ENCODE data around the gene NCAPG. TPM values are rescaled to one million over a fixed set of nuclear protein-coding genes. Genes with fewer than 3 reads are reported as not detected.

The NCAPG gene
- total and polyA plus RNA-seq, 2 donors from 2014 or later, result 0.19 to 0.91 TPM

- TF ChIP-seq CTCF (IDR thresholded peaks at IDR 0.05; ENCODE audit: borderline replicate concordance, extremely low read depth, insufficient read depth), result no peak
- no peak overlapping the region for H3K27ac ChIP-seq (ENCODE audit: low read depth in 2 of 2, low read length in 2 of 2)
- H3K27me3 ChIP-seq (ENCODE audit: control insufficient read depth, insufficient read depth, low read length), result no peaks in the 10 kb centered on the region
- intact Hi-C loops (cut with DNase I), result no loop called here
- no peak for FAIRE-seq
- H3K4me1 ChIP-seq (ENCODE audit: control insufficient read depth in 2 of 3, insufficient read depth in 2 of 3, low read depth in 1 of 3, low read length in 3 of 3), result no peaks in the 10 kb centered on the region
- no peak overlapping the region for H3K9ac ChIP-seq (ENCODE audit: low read length in 3 of 3)
- H3K9me3 ChIP-seq (ENCODE audit: control insufficient read depth in 2 of 3, insufficient read depth in 1 of 3, low read length in 3 of 3), result no peaks in the 10 kb centered on the region
- no peaks in the 10 kb centered on the region for H3K36me3 ChIP-seq (ENCODE audit: control insufficient read depth in 2 of 3, insufficient read depth in 3 of 3, low read length in 3 of 3)
- H3K4me3 ChIP-seq (ENCODE audit: low read length in 3 of 3), result no peak overlapping the region
- no peak for DNase-seq
These were observed 39.9 kb upstream of the NCAPG start for GRCh38 chr4:17770845-17771244.

GRCh38 chr4:17771284-17771908, 39.4 kb upstream of the NCAPG start:
- Histone ChIP-seq H3K36me3 (ENCODE audit: control insufficient read depth in 2 of 3, insufficient read depth in 3 of 3, low read length in 3 of 3) (no peaks in the 10 kb centered on the region), H3K4me3 (ENCODE audit: low read length in 3 of 3) (no peak overlapping the region), H3K9me3 (ENCODE audit: control insufficient read depth in 2 of 3, insufficient read depth in 1 of 3, low read length in 3 of 3) (no peaks in the 10 kb centered on the region), H3K4me1 (ENCODE audit: control insufficient read depth in 2 of 3, insufficient read depth in 2 of 3, low read depth in 1 of 3, low read length in 3 of 3) (no peaks in the 10 kb centered on the region), H3K27me3 (ENCODE audit: control insufficient read depth, insufficient read depth, low read length) (no peaks in the 10 kb centered on the region), H3K27ac (ENCODE audit: low read depth in 2 of 2, low read length in 2 of 2) (no peak overlapping the region), H3K9ac (ENCODE audit: low read length in 3 of 3) (no peak overlapping the region)
- DNase-seq, result peak in 2 of 5 donors; percentile 25 to 28
- FAIRE-seq, result no peak
- TF ChIP-seq CTCF (IDR thresholded peaks at IDR 0.05; ENCODE audit: borderline replicate concordance, extremely low read depth, insufficient read depth), result no peak
- intact Hi-C loops (cut with DNase I), result no loop called here

GRCh38 chr4:17773135-17773698, 37.6 kb upstream of the NCAPG start:
- H3K27ac ChIP-seq (ENCODE audit: low read depth in 2 of 2, low read length in 2 of 2), result no peak overlapping the region
- H3K36me3 ChIP-seq (ENCODE audit: control insufficient read depth in 2 of 3, insufficient read depth in 3 of 3, low read length in 3 of 3), result no peaks in the 10 kb centered on the region
- no peaks in the 10 kb centered on the region for H3K9me3 ChIP-seq (ENCODE audit: control insufficient read depth in 2 of 3, insufficient read depth in 1 of 3, low read length in 3 of 3)
- no peak overlapping the region for H3K9ac ChIP-seq (ENCODE audit: low read length in 3 of 3)
- no peaks in the 10 kb centered on the region for H3K4me1 ChIP-seq (ENCODE audit: control insufficient read depth in 2 of 3, insufficient read depth in 2 of 3, low read depth in 1 of 3, low read length in 3 of 3)
- H3K27me3 ChIP-seq (ENCODE audit: control insufficient read depth, insufficient read depth, low read length), result no peaks in the 10 kb centered on the region
- FAIRE-seq (no peak), DNase-seq (peak in 2 of 5 donors; percentile 21 to 43)
- no peak for TF ChIP-seq CTCF (IDR thresholded peaks at IDR 0.05; ENCODE audit: borderline replicate concordance, extremely low read depth, insufficient read depth)
- intact Hi-C loops (cut with DNase I), result no loop called here
- no peak overlapping the region for H3K4me3 ChIP-seq (ENCODE audit: low read length in 3 of 3)

Measured in kidney (tissue), 14 donors.